GM21576 (cell line): ENCODE measurements around the gene NDUFB10.
"Not testable (repeated sequence)": the region's sequence is repeated elsewhere in the genome, so short reads cannot be mapped to it uniquely, and the experiment has no call there.

Experiments used
- ATAC-seq: cut with Tn5 transposase; IDR thresholded peaks from one replicate; pipeline ENCODE4 v1.9.1; 2021; ENCODE audit warnings: mild to moderate bottlenecking, moderate library complexity; ENCODE audit not compliant: unreplicated experiment

The NDUFB10 gene

GRCh38 chr16:1944612-1945199 lies 14.6 kb upstream of the NDUFB10 start:
- no peak for ATAC-seq

GRCh38 chr16:1945559-1946391 lies 13.6 kb upstream of the NDUFB10 start:
- ATAC-seq, result no peak

- no peak for ATAC-seq
These were observed 12.6 kb upstream of the NDUFB10 start for GRCh38 chr16:1946495-1947368.

GRCh38 chr16:1947369-1947670 lies 12.0 kb upstream of the NDUFB10 start:
- ATAC-seq, result no peak

- ATAC-seq, result no peak
These were observed 9.8 kb upstream of the NDUFB10 start for GRCh38 chr16:1949507-1949906.

- no peak for ATAC-seq
These were observed 9.3 kb upstream of the NDUFB10 start for GRCh38 chr16:1950047-1950446.

GRCh38 chr16:1950559-1950958 lies 8.8 kb upstream of the NDUFB10 start:
- no peak for ATAC-seq

GRCh38 chr16:1953734-1954133 lies 5.6 kb upstream of the NDUFB10 start:
- no peak for ATAC-seq

GRCh38 chr16:1957434-1958142 lies 1.8 kb upstream of the NDUFB10 start:
- ATAC-seq, result not testable (repeated sequence)

GRCh38 chr16:1958143-1958491 lies 1.2 kb upstream of the NDUFB10 start:
- ATAC-seq, result not testable (repeated sequence)

GRCh38 chr16:1958715-1959268 lies 546 bp upstream of the NDUFB10 start:
- no peak for ATAC-seq

- no peak for ATAC-seq
These were observed 1.6 kb downstream of the NDUFB10 start for GRCh38 chr16:1960665-1961630.

GRCh38 chr16:1961651-1962067 lies 2.3 kb downstream of the NDUFB10 start:
- ATAC-seq, result no peak

- not testable (repeated sequence) for ATAC-seq
These were observed 3.1 kb downstream of the NDUFB10 start for GRCh38 chr16:1962161-1963153.

GRCh38 chr16:1963806-1964505 lies 4.6 kb downstream of the NDUFB10 start:
- ATAC-seq, result no peak

- peak; percentile 70 for ATAC-seq
These were observed 5.4 kb downstream of the NDUFB10 start, which contains the start of gene RPS2 for GRCh38 chr16:1964506-1965395. Gene RPS2, minus strand, starts transcription at chr16:1964826. Its CDS starts 201 bp downstream, at chr16:1964625.
